A549 (cell line): Measurements from ENCODE around the gene CUTA. TPM values are rescaled to one million over a fixed set of nuclear protein-coding genes. Genes with fewer than 3 reads are reported as not detected.
"Not testable (repeated sequence)": the region's sequence is repeated elsewhere in the genome, so short reads cannot be mapped to it uniquely, and the experiment has no call there.

Source experiments
- ATAC-seq, 2 experiments: fragments of 200-7000 bp in 1 of 2; fragments of >200 bp in 1 of 2; cut with Nextera tagmentation in 1 of 2; cut with Tn5 transposase in 1 of 2; 3 replicates each; pipeline versions ENCODE4 v1.8.0 to v1.9.1; 2018 to 2020; ENCODE audit warnings: mild to moderate bottlenecking in 1 of 2, moderate library complexity in 1 of 2
- CTCF ChIA-PET: fragments of 300-600 bp; sonication (Branson Sonifier 250); formaldehyde crosslinking; extraction: SDS; loops from one replicate; lab custom pipeline; 2021; ENCODE audit warnings: antibody characterized with exemption, inconsistent platforms; lab: Yijun Ruan, JAX
- POLR2A ChIA-PET: fragments of 350-600 bp; formaldehyde crosslinking; extraction: SDS; loops from one replicate; lab custom pipeline; 2021; ENCODE audit warnings: antibody characterized with exemption, inconsistent platforms; lab: Yijun Ruan, JAX
- DNase-seq, 2 experiments: peaks; one replicate each; pipeline versions ENCODE4 v3.0.0 to v3.0.0-alpha.2; 2011 to 2016; ENCODE audit warnings: low read depth in 1 of 2, low spot score in 1 of 2
- FAIRE-seq: peaks from 2 replicates; lab custom pipeline; 2011; peaks lifted over from hg19 to GRCh38; lab: Jason Lieb, UNC
- H3K27ac ChIP-seq, 2 experiments: fragments of >200 bp; sonication (Bioruptor Twin); formaldehyde crosslinking; 3 replicates each; pipeline ENCODE4 v1.5.1; 2016 to 2017
- H3K4me1 ChIP-seq: fragments of >200 bp; sonication (Bioruptor Twin); formaldehyde crosslinking; 3 replicates; pipeline ENCODE4 v1.6.1; 2016
- H3K4me2 ChIP-seq: fragments of >200 bp; sonication (Bioruptor Twin); formaldehyde crosslinking; 3 replicates; pipeline ENCODE4 v1.6.1; 2016
- H3K4me3 ChIP-seq: fragments of >200 bp; sonication (Bioruptor Twin); formaldehyde crosslinking; 3 replicates; pipeline ENCODE4 v1.5.1; 2016
- H3K9me3 ChIP-seq: fragments of >200 bp; sonication (Bioruptor Twin); formaldehyde crosslinking; 3 replicates; pipeline ENCODE4 v1.6.1; 2016
- BHLHE40 ChIP-seq: IDR thresholded peaks from 2 replicates; pipeline ENCODE4 v1.6.1; 2012; ENCODE audit warnings: low read depth, low read length, inconsistent platforms
- CEBPB ChIP-seq, 2 experiments: fragments of >200 bp in 1 of 2; sonication (Bioruptor Twin) in 1 of 2; formaldehyde crosslinking in 1 of 2; IDR thresholded peaks; 2 replicates each; pipeline ENCODE4 v1.6.1; 2012 to 2016
- EHF ChIP-seq: fragments of 250-450 bp; sonication (Bioruptor Pico); IDR thresholded peaks from 2 replicates; pipeline ENCODE4 v1.5.0; 2020; ENCODE audit warnings: mild to moderate bottlenecking
- GATA3 ChIP-seq: IDR thresholded peaks from 2 replicates; pipeline ENCODE4 v1.6.1; 2012; ENCODE audit warnings: borderline replicate concordance
- KDM1A ChIP-seq: fragments of 200-600 bp; sonication (generic); IDR thresholded peaks from 2 replicates; pipeline ENCODE4 v1.6.1; 2016; ENCODE audit warnings: low read depth, mild to moderate bottlenecking
- MAZ ChIP-seq: fragments of 150-350 bp; IDR thresholded peaks from 2 replicates; pipeline ENCODE4 v1.6.1; 2014; ENCODE audit warnings: antibody characterized with exemption, low read depth, low read length, borderline replicate concordance
- NFE2L2 ChIP-seq: fragments of 150-350 bp; conservative IDR thresholded peaks from 2 replicates; pipeline ENCODE4 v1.6.1; 2014; ENCODE audit warnings: low read length
- POLR2A ChIP-seq: IDR thresholded peaks from 2 replicates; pipeline ENCODE4 v1.6.1; 2012; ENCODE audit warnings: mild to moderate bottlenecking, low read length
- RFX5 ChIP-seq: fragments of 450-650 bp; IDR thresholded peaks from 2 replicates; pipeline ENCODE4 v1.7.1; 2014; ENCODE audit warnings: antibody characterized with exemption, mild to moderate bottlenecking, moderate library complexity
- SREBF2 ChIP-seq: fragments of 450-650 bp; IDR thresholded peaks from 2 replicates; pipeline ENCODE4 v1.6.1; 2014; ENCODE audit warnings: mild to moderate bottlenecking, moderate library complexity
- ZC3H11A ChIP-seq: fragments of 450-650 bp; IDR thresholded peaks from 2 replicates; pipeline ENCODE4 v1.6.1; 2014; ENCODE audit warnings: antibody characterized with exemption, mild to moderate bottlenecking
- ZSCAN20 ChIP-seq: fragments of 250-450 bp; sonication (Bioruptor Pico); IDR thresholded peaks from 2 replicates; pipeline ENCODE4 v1.8.0; 2022; ENCODE audit warnings: mild to moderate bottlenecking, moderate library complexity
- WGBS: methylation state at CpG from one replicate; pipeline ENCODE4 v1.1.6; 2017; ENCODE audit errors: missing lambda C conversion rate; 5-methylcytosine and 5-hydroxymethylcytosine counted together
- polyA plus RNA-seq, 4 experiments: library from polyadenylated mRNA; depleted of rRNA in 3 of 4; stranded (reverse); fragments of >200 nt; fragmentation: RNase III in 1 of 4; extraction: RNeasy Plus Mini Kit Qiagen cat#74134 plus additional on column Dnase treatment in 1 of 4; gene quantifications; 2 replicates in 3 of 4; 3 replicates in 1 of 4; pipeline ENCODE4 v1.2.3, GENCODE V29; 2011 to 2017
- TF ChIP-seq, protein P1 (sequence below): fragments of 250-450 bp; sonication (Bioruptor Pico); IDR thresholded peaks from 2 replicates; pipeline ENCODE4 v1.5.0; 2021; ENCODE audit warnings: mild to moderate bottlenecking, moderate library complexity, borderline replicate concordance

The CUTA gene
- polyA plus RNA-seq, 2 of the 4 experiments (the other 2 are of a cell fraction): 98.9 to 175 TPM

DNA sequence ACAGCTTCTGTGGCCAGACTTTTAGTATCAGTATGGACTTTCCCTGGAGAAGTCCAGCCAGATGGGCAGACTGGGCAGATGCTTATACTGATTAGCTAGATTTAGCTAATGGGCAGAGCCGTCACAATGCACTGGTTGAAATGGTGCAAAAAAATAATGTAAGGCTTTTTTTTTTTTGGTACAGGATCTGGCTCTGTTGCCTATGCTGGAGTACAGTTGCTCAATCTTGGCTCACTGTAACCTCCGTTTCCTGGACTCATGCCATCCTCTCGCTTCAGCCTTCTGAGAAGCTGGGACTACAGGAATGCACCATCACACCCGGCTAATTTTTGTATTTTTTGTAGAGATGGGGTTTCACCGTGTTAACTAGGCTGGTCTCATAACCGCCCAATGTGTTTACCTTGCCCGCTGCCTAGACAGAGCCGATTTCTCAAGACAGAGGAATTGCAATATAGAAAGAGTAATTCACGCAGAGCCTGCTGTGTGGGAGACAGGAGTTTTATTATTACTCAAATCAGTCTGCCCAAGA, 42.7 kb downstream of the CUTA start:
- peak overlapping the region; percentile 12 to 69; a peak in 3 of 6 replicates for H3K27ac ChIP-seq
- H3K4me2 ChIP-seq: peak overlapping the region; percentile 66
- H3K9me3 ChIP-seq: no peaks in the 10 kb centered on the region
- ATAC-seq (peak; percentile 62 to 77; a peak in 5 of 6 replicates), FAIRE-seq (no peak), DNase-seq (peak in 1 of 2 experiments; percentile 25)
- POLR2A ChIA-PET: no interaction called here
- CTCF ChIA-PET: interaction anchor here (0.6 to 2.1 kb wide), 7 partner anchors 9 to 1157 kb away, joined by 3 to 12 read pairs (median 3); no protein-coding TSS in a partner anchor
- TF ChIP-seq NFE2L2: no peak
- TF ChIP-seq POLR2A: no peak
- TF ChIP-seq CEBPB (IDR thresholded peaks at IDR 0.05): peak in 1 of 2 experiments; percentile 66; a peak in 2 of 4 replicates
- no peak for TF ChIP-seq ZC3H11A
- no peak for TF ChIP-seq SREBF2
- TF ChIP-seq, protein P1, sequence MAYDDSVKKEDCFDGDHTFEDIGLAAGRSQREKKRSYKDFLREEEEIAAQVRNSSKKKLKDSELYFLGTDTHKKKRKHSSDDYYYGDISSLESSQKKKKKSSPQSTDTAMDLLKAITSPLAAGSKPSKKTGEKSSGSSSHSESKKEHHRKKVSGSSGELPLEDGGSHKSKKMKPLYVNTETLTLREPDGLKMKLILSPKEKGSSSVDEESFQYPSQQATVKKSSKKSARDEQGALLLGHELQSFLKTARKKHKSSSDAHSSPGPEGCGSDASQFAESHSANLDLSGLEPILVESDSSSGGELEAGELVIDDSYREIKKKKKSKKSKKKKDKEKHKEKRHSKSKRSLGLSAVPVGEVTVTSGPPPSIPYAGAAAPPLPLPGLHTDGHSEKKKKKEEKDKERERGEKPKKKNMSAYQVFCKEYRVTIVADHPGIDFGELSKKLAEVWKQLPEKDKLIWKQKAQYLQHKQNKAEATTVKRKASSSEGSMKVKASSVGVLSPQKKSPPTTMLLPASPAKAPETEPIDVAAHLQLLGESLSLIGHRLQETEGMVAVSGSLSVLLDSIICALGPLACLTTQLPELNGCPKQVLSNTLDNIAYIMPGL (CRISPR knock-in tag): no peak
- TF ChIP-seq ZSCAN20: no peak
- 30% methylated on average over 9 of the region's 9 CpGs for WGBS
- H3K4me1 ChIP-seq: peaks cover 18% of the 10 kb centered on the region; the same call in 2 of the 3 replicates
- H3K4me3 ChIP-seq: no peak overlapping the region

DNA sequence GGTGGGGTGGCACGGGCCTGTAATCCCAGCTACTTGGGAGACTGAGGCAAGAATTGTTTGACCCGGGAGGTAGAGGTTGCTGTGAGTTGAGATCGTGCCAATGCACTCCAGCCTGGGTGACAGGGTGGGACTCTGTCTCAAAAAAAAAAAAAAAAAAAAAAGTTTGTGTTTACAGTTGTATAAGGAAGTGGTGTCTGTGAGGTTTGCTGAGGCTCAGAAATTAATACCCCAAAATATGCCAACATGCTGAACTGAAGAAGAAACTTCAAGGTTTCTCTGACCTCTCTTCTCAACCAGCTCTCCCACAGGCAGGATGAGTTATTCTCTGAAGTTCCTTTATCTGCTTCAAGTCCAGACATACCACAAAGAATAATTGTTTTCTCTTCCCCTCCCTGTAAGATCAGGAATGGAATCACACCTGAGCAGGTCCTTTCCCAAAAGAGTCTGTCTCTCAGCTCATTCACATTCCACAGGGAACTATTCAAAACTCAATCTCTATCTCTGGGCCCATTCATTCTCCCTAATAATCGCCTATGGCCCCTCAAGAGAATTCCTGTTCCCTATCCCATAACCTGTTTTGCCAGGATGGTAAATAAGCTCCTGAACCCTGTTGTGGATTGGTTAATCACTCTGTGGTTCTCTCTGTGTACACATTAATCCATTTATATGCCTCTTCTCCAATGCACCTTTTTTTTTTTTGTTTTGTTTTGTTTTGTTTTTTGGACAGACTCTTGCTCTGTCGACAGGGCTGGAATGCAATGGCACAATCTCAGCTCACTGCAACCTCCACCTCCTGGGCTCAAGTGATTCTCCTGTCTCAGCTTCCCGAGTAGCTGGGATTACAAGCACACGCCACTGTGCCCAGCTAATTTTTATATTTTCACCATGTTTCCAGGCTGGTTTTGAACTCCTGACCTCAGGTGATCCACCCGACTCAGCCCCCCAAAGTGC, 43.7 kb downstream of the CUTA start:
- 63% methylated on average over 8 of the region's 8 CpGs for WGBS
- CTCF ChIA-PET: interaction anchor here (0.6 to 2.1 kb wide), 6 partner anchors 9 to 1158 kb away, joined by 3 to 12 read pairs (median 6); no protein-coding TSS in a partner anchor
- Histone ChIP-seq H3K9me3 (no peaks in the 10 kb centered on the region), H3K27ac (no peak overlapping the region), H3K4me2 (peak overlapping the region; percentile 66; the same call in 2 of the 3 replicates)
- TF ChIP-seq KDM1A: no peak
- no peak for TF ChIP-seq EHF (CRISPR knock-in tag)
- TF ChIP-seq GATA3: no peak
- no peak for TF ChIP-seq RFX5
- no peak for TF ChIP-seq MAZ
- TF ChIP-seq, all 56 proteins: peak for 0
- ATAC-seq (no peak; a peak in 1 of 6 replicates), FAIRE-seq (no peak), DNase-seq (no peak)
- peaks cover 18% of the 10 kb centered on the region; the same call in 2 of the 3 replicates for H3K4me1 ChIP-seq
- no peak overlapping the region for H3K4me3 ChIP-seq
- POLR2A ChIA-PET: no interaction called here

DNA sequence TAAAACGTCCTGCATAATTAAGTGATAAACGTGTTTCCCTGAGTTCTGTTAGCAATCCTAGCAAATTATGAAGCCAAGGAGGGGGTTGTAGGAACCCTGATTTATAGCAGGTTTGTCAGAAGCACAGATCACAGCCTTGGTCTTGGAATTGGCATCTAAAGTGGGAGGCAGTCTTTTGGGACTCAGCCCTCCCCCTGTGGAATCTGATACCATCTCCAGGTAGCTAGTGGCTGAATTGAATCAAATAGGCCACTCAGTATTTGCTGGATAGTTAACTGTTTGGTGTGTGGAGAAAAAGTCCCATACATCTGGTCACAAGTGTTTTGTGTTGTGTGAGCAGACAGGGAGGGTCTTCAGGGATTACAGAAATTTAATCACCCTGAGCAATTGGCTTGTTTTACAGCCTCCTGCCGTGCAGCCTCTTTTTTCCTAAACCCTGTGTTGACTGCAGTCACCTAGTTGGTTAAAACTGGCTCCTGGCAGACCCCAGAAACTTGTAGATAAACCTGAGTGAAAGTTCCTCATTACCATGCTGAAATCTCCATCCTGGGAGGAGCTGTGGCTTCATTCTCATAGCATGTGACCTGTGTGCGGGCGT, 45.3 kb downstream of the CUTA start:
- Histone ChIP-seq H3K4me3 (no peak overlapping the region), H3K4me1 (peaks cover 18% of the 10 kb centered on the region; the same call in 2 of the 3 replicates), H3K27ac (no peak overlapping the region), H3K4me2 (no peak overlapping the region), H3K9me3 (no peaks in the 10 kb centered on the region)
- WGBS: 49% methylated on average over 5 of the region's 5 CpGs
- ATAC-seq: no peak
- no peak for DNase-seq
- FAIRE-seq: no peak
- ChIA-PET POLR2A (no interaction called here), CTCF (interaction anchor here (1.0 kb wide), 1 partner anchor 18 kb away, joined by 3 read pairs; no protein-coding TSS in a partner anchor)
- TF ChIP-seq MAZ: no peak
- no peak for TF ChIP-seq BHLHE40

DNA sequence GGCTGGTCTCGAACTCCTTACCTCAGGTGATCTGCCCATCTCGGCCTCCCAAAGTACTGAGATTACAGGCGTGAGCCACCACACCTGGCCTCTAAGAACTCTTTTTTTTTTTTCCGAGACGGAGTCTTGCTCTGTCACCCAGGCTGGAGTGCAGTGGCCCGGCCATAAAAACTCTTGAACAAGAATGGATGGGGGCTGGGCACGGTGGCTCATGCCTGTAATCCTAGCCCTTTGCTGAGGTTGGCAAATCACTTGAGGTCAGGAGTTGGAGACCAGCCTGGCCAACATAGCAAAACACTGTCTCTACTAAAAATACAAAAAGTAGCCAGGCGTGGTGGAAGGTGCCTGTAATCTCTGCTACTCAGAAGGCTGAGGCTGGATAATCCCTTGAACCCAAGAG, 46.0 kb downstream of the CUTA start:
- ATAC-seq, DNase-seq, H3K9me3 ChIP-seq, H3K4me2 ChIP-seq, H3K4me3 ChIP-seq, H3K27ac ChIP-seq, POLR2A ChIA-PET, FAIRE-seq: not testable (repeated sequence)
- CTCF ChIA-PET: interaction anchor here (0.6 to 1.9 kb wide), 3 partner anchors 10 to 168 kb away, joined by 3 to 5 read pairs (median 4); no protein-coding TSS in a partner anchor
- peaks cover 18% of the 10 kb centered on the region; the same call in 2 of the 3 replicates for H3K4me1 ChIP-seq
- WGBS: 87% methylated on average over 7 of the region's 8 CpGs

DNA sequence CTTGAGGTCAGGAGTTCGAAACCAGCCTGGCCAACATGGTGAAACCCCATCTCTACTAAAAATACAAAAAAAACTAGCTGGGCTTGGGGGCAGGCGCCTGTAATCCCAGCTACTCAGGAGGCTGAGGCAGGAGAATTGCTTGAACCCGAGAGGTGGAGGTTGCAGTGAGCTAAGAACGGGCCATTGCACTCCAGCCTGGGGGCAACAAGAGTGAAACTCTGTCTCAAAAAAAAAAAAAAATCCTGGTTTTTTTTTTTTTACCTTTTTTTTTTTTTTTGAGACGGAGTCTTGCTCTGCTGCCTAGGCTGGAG, 50.2 kb downstream of the CUTA start:
- CTCF ChIA-PET: interaction anchor here (1.0 kb wide), 1 partner anchor 23 kb away, joined by 7 read pairs; no protein-coding TSS in a partner anchor
- H3K4me2 ChIP-seq, H3K9me3 ChIP-seq, FAIRE-seq, POLR2A ChIA-PET, H3K4me3 ChIP-seq, H3K27ac ChIP-seq, DNase-seq, ATAC-seq, H3K4me1 ChIP-seq: not testable (repeated sequence)
- 78% methylated on average over 4 of the region's 5 CpGs for WGBS
